Measurements from ENCODE around the gene RBM42.
"Not testable (repeated sequence)": the region's sequence is repeated elsewhere in the genome, so short reads cannot be mapped to it uniquely, and the experiment has no call there.

Gene RBM42

DNA sequence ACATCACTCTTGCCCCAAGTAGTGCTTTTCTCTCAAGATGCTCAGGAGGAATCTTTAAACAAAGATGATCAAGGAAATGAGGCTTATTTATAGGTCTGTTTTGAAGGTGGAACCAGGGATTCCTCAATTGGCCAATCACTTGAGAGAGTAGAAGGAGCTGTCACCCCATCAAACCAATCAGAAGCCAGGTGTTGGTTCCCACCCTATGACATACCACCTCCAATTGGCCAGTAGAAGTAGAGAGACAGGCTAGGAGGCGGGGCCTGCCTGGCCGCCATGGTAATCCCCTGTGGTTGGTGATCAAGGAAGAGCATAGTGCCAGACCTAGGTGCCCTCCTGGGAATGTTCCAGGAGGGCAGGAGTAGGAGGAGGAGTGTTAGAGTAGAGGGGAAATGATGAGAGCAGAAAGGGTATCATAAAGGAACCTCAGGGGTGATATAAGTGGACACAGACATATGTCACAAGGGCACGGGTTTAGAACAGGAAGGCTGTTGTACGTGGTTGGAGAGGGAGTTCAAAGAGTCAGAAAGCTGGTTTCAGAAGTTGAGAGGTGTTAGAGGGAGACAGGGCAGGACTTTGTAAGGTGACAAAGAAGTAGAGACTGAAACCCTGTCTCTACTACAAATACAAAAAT lies 32.4 kb upstream of the RBM42 start:
- Histone ChIP-seq H3K4me1 (peaks cover 0 to 6% (median 0%) of the 10 kb centered on the region in 10 experiments; a peak in 2 of 20 replicates), H3K36me3 (no peaks in the 10 kb centered on the region), H4K20me1 (no peaks in the 10 kb centered on the region), H3K4me3 (no peak overlapping the region), H3K9me3 (replicated peaks in 1 of 11) (no peaks in the 10 kb centered on the region), H3K27me3 (no peaks in the 10 kb centered on the region), H3K27ac (no peak overlapping the region), H3K9ac (no peak overlapping the region), H3K4me2 (peak overlapping the region in 4 of 11 experiments; percentile 4 to 37 (median 20); a peak in 3 of 22 replicates)
- TF ChIP-seq Cebpa-rat (IDR thresholded peaks at IDR 0.05) = no peak

DNA sequence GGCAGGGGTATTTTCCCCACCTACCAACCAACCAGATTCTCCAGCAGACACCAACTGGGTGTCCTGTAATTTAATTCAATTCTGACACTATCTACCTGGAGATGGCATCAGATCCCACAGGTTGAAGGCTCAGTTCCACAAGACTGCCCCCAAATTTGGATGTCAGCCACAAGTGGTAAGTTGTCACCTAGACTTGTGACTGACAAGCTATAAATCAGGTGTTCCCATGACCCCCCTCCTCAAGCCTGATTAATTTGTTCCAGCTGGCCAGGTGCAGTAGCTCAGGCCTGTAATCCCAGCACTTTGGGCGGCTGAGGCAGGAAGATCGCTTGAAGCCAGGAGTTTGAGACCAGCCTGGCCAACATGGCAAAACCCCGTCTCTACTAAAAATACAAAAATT lies 26.9 kb upstream of the RBM42 start:
- Histone ChIP-seq H3K36me3 (no peaks in the 10 kb centered on the region), H3K4me3 (no peak overlapping the region), H3K9me3 (replicated peaks in 1 of 11) (peaks cover 11 to 16% (median 14%) of the 10 kb centered on the region in 11 experiments), H3K27ac (no peak overlapping the region), H3K27me3 (no peaks in the 10 kb centered on the region), H3K4me2 (no peak overlapping the region), H4K20me1 (no peaks in the 10 kb centered on the region), H3K9ac (no peak overlapping the region), H3K4me1 (no peaks in the 10 kb centered on the region)
- no peak for TF ChIP-seq Cebpa-rat (IDR thresholded peaks at IDR 0.05)

DNA sequence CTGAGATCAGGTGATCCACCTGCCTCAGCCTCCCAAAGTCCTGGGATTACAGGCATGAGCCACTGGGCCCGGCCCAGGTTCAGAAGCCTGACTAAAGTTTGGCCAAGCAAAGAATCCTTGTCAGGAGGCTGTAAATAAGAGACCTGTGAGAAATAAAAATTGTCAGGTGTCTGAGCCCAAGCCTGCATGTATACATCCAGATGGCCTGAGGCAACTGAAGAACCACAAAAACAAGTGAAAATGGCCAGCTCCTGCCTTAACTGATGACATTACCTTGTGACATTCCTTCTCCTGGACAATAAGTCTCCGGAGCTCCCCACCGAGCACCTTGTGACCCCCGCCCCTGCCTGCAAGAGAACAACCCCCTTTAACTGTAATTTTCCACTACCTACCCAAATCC lies 24.4 kb upstream of the RBM42 start:
- H3K4me2 ChIP-seq = not testable (repeated sequence)

DNA sequence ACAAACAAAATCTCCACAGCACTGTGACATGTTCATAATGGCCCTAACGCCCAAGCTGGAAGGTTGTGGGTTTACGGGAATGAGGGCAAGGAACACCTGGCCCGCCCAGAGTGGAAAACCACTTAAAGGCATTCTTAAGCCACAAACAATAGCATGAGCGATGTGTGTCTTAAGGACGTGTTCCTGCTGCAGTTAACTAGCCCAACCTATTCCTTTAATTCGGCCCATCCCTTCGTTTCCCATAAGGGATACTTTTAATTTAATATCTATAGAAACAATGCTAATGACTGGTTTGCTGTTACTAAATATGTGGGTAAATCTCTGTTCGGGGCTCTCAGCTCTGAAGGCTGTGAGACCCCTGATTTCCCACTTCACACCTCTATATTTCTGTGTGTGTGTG lies 21.7 kb upstream of the RBM42 start:
- not testable (repeated sequence) for H3K4me3 ChIP-seq, H3K4me2 ChIP-seq
- peaks cover 4 to 17% (median 9%) of the 10 kb centered on the region in 10 experiments; a peak in 17 of 20 replicates for H3K4me1 ChIP-seq

More for the DNA sequence above, 24.4 kb upstream of the RBM42 start:
- not testable (repeated sequence) for H3K27me3 ChIP-seq, H3K27ac ChIP-seq, H4K20me1 ChIP-seq, H3K4me3 ChIP-seq, H3K4me1 ChIP-seq, H3K9ac ChIP-seq, H3K36me3 ChIP-seq
- peaks cover 30 to 38% (median 34%) of the 10 kb centered on the region in 11 experiments for H3K9me3 ChIP-seq (replicated peaks in 1 of 11)

DNA sequence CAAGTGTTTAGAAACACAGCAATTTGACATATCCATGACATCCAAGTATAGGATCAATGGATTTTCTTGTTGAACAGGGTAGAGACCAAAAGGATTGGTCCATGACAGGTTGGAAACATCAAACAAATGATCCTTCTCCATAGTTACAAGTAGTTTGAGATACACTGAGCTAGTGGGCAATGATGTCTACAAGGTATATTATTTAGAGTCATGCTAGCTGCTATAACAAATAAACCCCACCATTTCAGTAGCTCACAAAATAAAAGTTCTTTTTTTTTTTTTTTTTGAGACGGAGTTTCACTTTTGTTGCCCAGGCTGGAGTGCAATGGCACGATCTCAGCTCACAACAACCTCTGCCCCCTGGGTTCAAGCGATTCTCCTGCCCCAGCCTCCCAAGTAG lies 21.2 kb upstream of the RBM42 start:
- Histone ChIP-seq H3K4me2 (no peak overlapping the region), H3K27me3 (no peaks in the 10 kb centered on the region), H3K4me1 (peaks cover 6 to 19% (median 11%) of the 10 kb centered on the region in 10 experiments; a peak in 17 of 20 replicates), H3K27ac (no peak overlapping the region), H3K4me3 (no peak overlapping the region), H4K20me1 (no peaks in the 10 kb centered on the region), H3K36me3 (no peaks in the 10 kb centered on the region), H3K9me3 (replicated peaks in 1 of 11) (peaks cover 30 to 38% (median 34%) of the 10 kb centered on the region in 11 experiments), H3K9ac (no peak overlapping the region)
- no peak for TF ChIP-seq Cebpa-rat (IDR thresholded peaks at IDR 0.05)

More for the DNA sequence above, 21.7 kb upstream of the RBM42 start:
- H3K9ac ChIP-seq, H4K20me1 ChIP-seq, H3K36me3 ChIP-seq, H3K27ac ChIP-seq, H3K27me3 ChIP-seq: not testable (repeated sequence)
- peaks cover 30 to 38% (median 34%) of the 10 kb centered on the region in 11 experiments for H3K9me3 ChIP-seq (replicated peaks in 1 of 11)

DNA sequence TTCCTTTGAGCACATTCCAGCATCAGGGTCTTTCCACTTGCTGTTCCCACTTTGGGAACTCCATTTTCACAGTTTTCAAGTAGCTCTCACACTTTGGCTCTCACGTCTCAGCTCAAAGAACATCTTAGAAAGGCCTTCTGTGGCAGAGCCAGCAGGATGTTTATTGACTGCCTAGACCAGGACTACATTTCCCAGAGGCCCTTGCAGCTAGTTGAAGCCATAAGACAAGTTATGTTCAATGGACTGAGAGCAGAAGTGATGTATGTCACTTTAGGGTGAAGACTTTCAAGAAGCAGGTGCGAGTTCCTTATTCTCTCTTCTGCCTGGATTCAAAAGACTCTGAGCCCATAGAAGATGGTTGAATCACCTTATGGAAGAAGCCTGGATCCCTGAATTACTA lies 20.6 kb upstream of the RBM42 start:
- H4K20me1 ChIP-seq = no peaks in the 10 kb centered on the region
- no peak overlapping the region for H3K4me3 ChIP-seq
- H3K27ac ChIP-seq = no peak overlapping the region
- TF ChIP-seq Cebpa-rat (IDR thresholded peaks at IDR 0.05) = no peak
- no peaks in the 10 kb centered on the region for H3K27me3 ChIP-seq
- H3K36me3 ChIP-seq = no peaks in the 10 kb centered on the region
- H3K4me2 ChIP-seq = no peak overlapping the region
- peaks cover 30 to 38% (median 34%) of the 10 kb centered on the region in 11 experiments for H3K9me3 ChIP-seq (replicated peaks in 1 of 11)
- H3K9ac ChIP-seq = no peak overlapping the region
- peaks cover 9 to 24% (median 15%) of the 10 kb centered on the region in 10 experiments; a peak in 19 of 20 replicates for H3K4me1 ChIP-seq

DNA sequence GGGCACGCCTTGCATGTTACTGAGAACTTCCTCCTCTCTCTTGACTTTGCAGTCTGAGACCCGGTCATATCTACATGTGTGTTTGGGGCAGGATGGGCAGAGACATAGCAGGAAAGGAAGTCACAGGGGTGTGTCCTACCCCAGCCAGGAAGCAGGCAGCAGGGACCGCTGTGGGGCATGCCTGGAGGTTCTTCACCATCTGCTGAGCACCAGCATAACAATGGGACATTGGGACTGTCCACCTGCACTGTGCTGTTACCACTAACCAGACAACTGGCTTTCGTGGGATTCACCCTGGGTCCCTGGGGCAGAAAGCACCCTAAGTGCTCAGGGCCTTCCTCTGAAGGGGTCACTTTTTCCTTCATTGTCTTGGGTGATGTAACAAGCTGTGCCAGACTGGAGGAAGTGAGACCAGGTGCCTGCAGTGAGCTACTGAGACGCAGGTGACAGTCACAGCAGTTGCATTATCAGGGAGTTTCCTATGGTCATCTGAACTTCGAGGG lies 18.9 kb upstream of the RBM42 start:
- no peak for TF ChIP-seq Cebpa-rat (IDR thresholded peaks at IDR 0.05)
- Histone ChIP-seq H3K9me3 (replicated peaks in 1 of 11) (peaks cover 30 to 38% (median 34%) of the 10 kb centered on the region in 11 experiments), H3K27ac (no peak overlapping the region), H3K36me3 (peaks cover 0 to 6% (median 2%) of the 10 kb centered on the region in 11 experiments; a peak in 15 of 22 replicates), H3K4me1 (peaks cover 14 to 30% (median 18%) of the 10 kb centered on the region in 10 experiments; a peak in 19 of 20 replicates), H4K20me1 (no peaks in the 10 kb centered on the region), H3K27me3 (no peaks in the 10 kb centered on the region), H3K9ac (no peak overlapping the region), H3K4me2 (peak overlapping the region in 6 of 11 experiments; percentile 4 to 52 (median 30); a peak in 10 of 22 replicates), H3K4me3 (no peak overlapping the region)

DNA sequence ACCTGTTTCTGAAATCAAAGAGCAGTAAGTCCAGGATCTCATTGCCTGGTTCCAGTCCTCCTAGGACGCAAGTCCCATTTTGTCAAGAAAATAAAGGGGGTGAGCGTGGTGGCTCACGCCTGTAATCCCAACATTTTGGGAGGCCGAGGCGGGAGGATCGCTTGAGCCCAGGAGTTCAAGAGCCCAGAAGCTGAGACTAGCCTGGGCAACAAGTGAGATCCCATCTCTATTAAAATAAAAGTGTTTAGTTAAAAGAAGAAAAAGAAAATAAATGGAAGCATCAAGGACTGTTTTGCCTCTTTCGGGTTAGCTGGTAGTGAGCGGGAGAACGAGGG lies 16.6 kb upstream of the RBM42 start:
- Histone ChIP-seq H3K4me1 (peaks cover 14 to 30% (median 18%) of the 10 kb centered on the region in 10 experiments; a peak in 19 of 20 replicates), H3K27ac (peak overlapping the region in 6 of 11 experiments; percentile 78 to 89 (median 84); a peak in 9 of 22 replicates), H3K4me3 (peak overlapping the region; percentile 69 to 89 (median 76)), H4K20me1 (no peaks in the 10 kb centered on the region), H3K36me3 (peaks cover 0 to 28% (median 19%) of the 10 kb centered on the region in 11 experiments; a peak in 18 of 22 replicates), H3K9me3 (replicated peaks in 1 of 11) (peaks cover 16 to 20% (median 17%) of the 10 kb centered on the region in 11 experiments), H3K4me2 (peak overlapping the region; percentile 80 to 96 (median 93)), H3K27me3 (no peaks in the 10 kb centered on the region), H3K9ac (peak overlapping the region; percentile 77 to 92 (median 88); a peak in 18 of 22 replicates)
- no peak for TF ChIP-seq Cebpa-rat (IDR thresholded peaks at IDR 0.05)

DNA sequence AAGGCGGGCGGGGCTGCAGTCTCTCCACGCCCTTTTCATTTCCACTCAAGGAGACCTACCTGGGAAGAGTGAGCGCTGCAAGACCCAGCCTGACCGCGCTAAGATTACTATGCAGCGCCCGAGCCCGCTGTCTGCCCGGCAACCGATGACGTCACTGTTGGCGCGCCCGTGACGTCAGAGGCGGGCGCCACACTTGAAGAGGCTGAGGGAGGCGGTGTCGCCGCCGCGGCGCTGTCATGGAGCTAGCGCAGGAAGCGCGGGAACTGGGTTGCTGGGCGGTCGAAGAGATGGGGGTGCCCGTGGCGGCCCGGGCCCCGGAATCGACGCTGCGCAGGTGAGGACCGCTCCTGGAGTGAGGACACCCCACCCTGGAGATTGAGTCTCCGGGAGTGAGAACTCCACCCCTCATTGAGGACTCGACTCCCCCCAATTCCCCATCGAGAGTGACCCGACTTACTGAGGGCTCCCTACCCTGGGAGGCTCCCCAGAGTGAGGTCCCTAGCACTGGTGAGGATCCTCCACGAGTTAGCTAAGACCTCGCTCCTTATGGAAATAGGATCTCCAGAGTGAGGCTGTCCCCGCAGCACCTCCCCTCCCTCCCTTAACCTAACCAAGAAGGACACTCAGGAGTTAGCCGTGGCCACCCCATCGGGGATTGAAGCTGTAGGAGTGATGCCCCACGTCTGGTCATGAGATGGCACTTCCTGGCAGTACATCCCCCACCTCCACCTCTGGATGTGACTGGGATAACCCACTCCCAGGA lies 16.1 kb upstream of the RBM42 start, which contains the start of gene HAUS5:
Gene HAUS5, plus strand, starts transcription at position 177 of the 763 bp plus-strand sequence. Its CDS starts 60 bp downstream, at position 237.
- peak within 1 kb of the TSS; percentile 69 to 89 (median 76) for H3K4me3 ChIP-seq
- peak within 1 kb of the TSS; percentile 77 to 92 (median 88) for H3K9ac ChIP-seq
- peaks cover 14 to 30% (median 18%) of the 10 kb centered on the region in 10 experiments; a peak in 19 of 20 replicates for H3K4me1 ChIP-seq
- H3K9me3 ChIP-seq (replicated peaks in 1 of 11) = peaks cover 11 to 15% (median 11%) of the 10 kb centered on the region in 11 experiments
- no peaks in the 10 kb centered on the region for H3K27me3 ChIP-seq
- peak within 1 kb of the TSS; percentile 80 to 96 (median 93) for H3K4me2 ChIP-seq
- peak within 1 kb of the TSS; percentile 28 to 89 (median 84); a peak in 20 of 22 replicates for H3K27ac ChIP-seq
- no peak for TF ChIP-seq Cebpa-rat (IDR thresholded peaks at IDR 0.05)
- H3K36me3 ChIP-seq = peaks cover 0 to 33% (median 24%) of the 10 kb centered on the region in 11 experiments; a peak in 18 of 22 replicates
- no peaks in the 10 kb centered on the region for H4K20me1 ChIP-seq

All from BLaER1 treated with 17β-estradiol and CSF1 and Interleukin-3, amounts not matched to agents 10 nM and 100 nM (cell line).